LHCN-M2 (cell line): ENCODE measurements around the gene RNF130. TPM values are rescaled to one million over a fixed set of nuclear protein-coding genes. Genes with fewer than 3 reads are reported as not detected.
"Not testable (repeated sequence)": the region's sequence is repeated elsewhere in the genome, so short reads cannot be mapped to it uniquely, and the experiment has no call there.

Experiments
- DNase-seq: peaks from one replicate; pipeline ENCODE4 v3.0.0-alpha.2; 2012; ENCODE audit warnings: low read depth
- total RNA-seq: library from RNA; depleted of rRNA; stranded (reverse); fragments of >200 nt; gene quantifications from 2 replicates; pipeline ENCODE4 v1.2.3, GENCODE V29; 2014

Gene RNF130
- total RNA-seq, 1 experiment from 2014 or later = 30.0 TPM

GRCh38 chr5:180103487-180104167, 32.1 kb upstream of the RNF130 start:
- DNase-seq = no peak

- DNase-seq = no peak
These were observed 31.1 kb upstream of the RNF130 start for GRCh38 chr5:180102636-180103035.

GRCh38 chr5:180101451-180102105, 30.0 kb upstream of the RNF130 start:
- DNase-seq = no peak

GRCh38 chr5:180100621-180101450, 29.3 kb upstream of the RNF130 start:
- no peak for DNase-seq

GRCh38 chr5:180099733-180100611, 28.4 kb upstream of the RNF130 start:
- no peak for DNase-seq

- DNase-seq = no peak
These were observed 27.6 kb upstream of the RNF130 start for GRCh38 chr5:180098991-180099732.

- DNase-seq = no peak
These were observed 27.0 kb upstream of the RNF130 start for GRCh38 chr5:180098526-180098925.

GRCh38 chr5:180097926-180098325, 26.4 kb upstream of the RNF130 start:
- DNase-seq = no peak

GRCh38 chr5:180097163-180097894, 25.8 kb upstream of the RNF130 start:
- no peak for DNase-seq

- DNase-seq = no peak
These were observed 25.1 kb upstream of the RNF130 start for GRCh38 chr5:180096616-180097015.

- no peak for DNase-seq
These were observed 24.0 kb upstream of the RNF130 start for GRCh38 chr5:180095545-180095944.

GRCh38 chr5:180093651-180094382, 22.3 kb upstream of the RNF130 start:
- DNase-seq = no peak

GRCh38 chr5:180093241-180093640, 21.7 kb upstream of the RNF130 start:
- no peak for DNase-seq

GRCh38 chr5:180090769-180091546, 19.4 kb upstream of the RNF130 start:
- DNase-seq = peak; percentile 48

GRCh38 chr5:180090098-180090768, 18.7 kb upstream of the RNF130 start:
- peak; percentile 48 for DNase-seq

GRCh38 chr5:180089628-180090027, 18.1 kb upstream of the RNF130 start:
- DNase-seq = not testable (repeated sequence)

- no peak for DNase-seq
These were observed 17.0 kb upstream of the RNF130 start for GRCh38 chr5:180088561-180088960.
